K562 (cell line): ENCODE results near the gene TMEM167B. TPM values are rescaled to one million over a fixed set of nuclear protein-coding genes. Genes with fewer than 3 reads are reported as not detected.

Source experiments
- ATAC-seq: fragments of 200-7000 bp; cut with Tn5 transposase; 3 replicates; pipeline ENCODE4 v1.9.1; 2020; ENCODE audit warnings: moderate library complexity
- BruUV-seq: library from RNA; stranded (reverse); fragments of 400-500 nt; replicated peaks from 2 replicates; lab custom pipeline; 2021; lab: Mats Ljungman, UMichigan
- CTCF ChIA-PET: fragments of 300-600 bp; formaldehyde crosslinking; extraction: SDS; loops from one replicate; lab custom pipeline; 2021; ENCODE audit warnings: low intra/inter-chr PET ratio; lab: Yijun Ruan, JAX
- POLR2A ChIA-PET: fragments of 300-600, 350-650 bp; sonication (Branson Sonifier 250); formaldehyde crosslinking; extraction: SDS; loops from one replicate; lab custom pipeline; 2021; ENCODE audit warnings: antibody characterized with exemption, inconsistent platforms; lab: Yijun Ruan, JAX
- DNase-seq, 4 experiments: peaks; one replicate each; pipeline versions ENCODE4 v3.0.0 to v3.0.0-alpha.2; 2011 to 2018; ENCODE audit warnings: low spot score in 3 of 4, mixed read lengths in 3 of 4; ENCODE audit errors: extremely low read depth in 1 of 4
- FAIRE-seq: peaks from 2 replicates; lab custom pipeline; 2011; peaks lifted over from hg19 to GRCh38; lab: Jason Lieb, UNC
- H2AFZ ChIP-seq: 2 replicates; pipeline ENCODE4 v1.6.0; 2011; ENCODE audit warnings: low read depth, low read length, control low read depth, inconsistent platforms
- H3K27ac ChIP-seq: fragments of 200-600 bp; 3 replicates; pipeline ENCODE4 v1.8.0; 2011; ENCODE audit warnings: low read depth, mild to moderate bottlenecking, control low read depth, inconsistent platforms, low read length, moderate library complexity, mixed read lengths; ENCODE audit errors: extremely low read depth
- H3K27me3 ChIP-seq, 2 experiments: fragments of 300-600 bp in 1 of 2; 2 replicates in 1 of 2; 3 replicates in 1 of 2; pipeline versions ENCODE4 v1.6.0 to v1.8.0; 2011; ENCODE audit warnings: inconsistent platforms in 2 of 2, low read length in 2 of 2, mild to moderate bottlenecking in 1 of 2, mixed read lengths in 1 of 2, moderate library complexity in 1 of 2; ENCODE audit not compliant: control insufficient read depth in 2 of 2, insufficient read depth in 2 of 2
- H3K36me3 ChIP-seq: fragments of 300-600 bp; 3 replicates; pipeline ENCODE4 v1.8.0; 2011; ENCODE audit warnings: mild to moderate bottlenecking, low read length, inconsistent platforms; ENCODE audit not compliant: control insufficient read depth, insufficient read depth
- H3K4me1 ChIP-seq, 2 experiments: fragments of 200-600 bp in 1 of 2; replicated peaks in 1 of 2; 2 replicates in 1 of 2; 3 replicates in 1 of 2; pipeline versions ENCODE4 v1.5.1 to v1.8.0; 2011; ENCODE audit warnings: inconsistent platforms in 2 of 2, low read length in 2 of 2, mild to moderate bottlenecking in 1 of 2, mixed read lengths in 1 of 2, moderate library complexity in 1 of 2; ENCODE audit not compliant: control insufficient read depth in 2 of 2, insufficient read depth in 2 of 2
- H3K4me2 ChIP-seq: 2 replicates; pipeline ENCODE4 v1.6.1; 2011; ENCODE audit warnings: low read length, control low read depth, inconsistent platforms, mixed read lengths; ENCODE audit not compliant: insufficient read depth
- H3K4me3 ChIP-seq: fragments of 200-600 bp; sonication (generic), shearing (Covaris generic); 2 replicates; pipeline ENCODE4 v1.5.1; 2016; ENCODE audit warnings: control low read depth, inconsistent platforms
- H3K79me2 ChIP-seq: fragments of 200-600 bp; 3 replicates; pipeline ENCODE4 v1.8.0; 2011; ENCODE audit warnings: low read length, inconsistent platforms; ENCODE audit not compliant: control insufficient read depth, insufficient read depth
- H3K9ac ChIP-seq, 2 experiments: 2 replicates each; pipeline versions ENCODE4 v1.6.0 to v1.6.1; 2011; ENCODE audit warnings: low read depth in 2 of 2, low read length in 2 of 2, control low read depth in 1 of 2, inconsistent platforms in 1 of 2, mild to moderate bottlenecking in 1 of 2, mixed read lengths in 1 of 2; ENCODE audit not compliant: insufficient read depth in 1 of 2
- H3K9me1 ChIP-seq: one replicate; pipeline ENCODE4 v1.6.0; 2011; ENCODE audit warnings: inconsistent platforms, mild to moderate bottlenecking, low read length, moderate library complexity; ENCODE audit not compliant: control insufficient read depth, insufficient read depth
- H3K9me3 ChIP-seq: replicated peaks from 2 replicates; pipeline ENCODE4 v1.5.1; 2011; ENCODE audit warnings: low read depth, low read length, inconsistent platforms; ENCODE audit not compliant: control insufficient read depth, insufficient read depth
- H4K20me1 ChIP-seq: replicated peaks from 2 replicates; pipeline ENCODE4 v1.6.1; 2011; ENCODE audit warnings: low read length, inconsistent platforms, mixed read lengths; ENCODE audit not compliant: control insufficient read depth, insufficient read depth
- CEBPB ChIP-seq: fragments of 450-650 bp; IDR thresholded peaks from 2 replicates; pipeline ENCODE4 v1.6.1; 2016; ENCODE audit warnings: missing genetic modification characterization, missing compliant biosample characterization
- MYBL2 ChIP-seq, 2 experiments: fragments of 450-650 bp in 1 of 2; sonication (generic) in 1 of 2; formaldehyde crosslinking in 1 of 2; IDR thresholded peaks; 2 replicates each; pipeline versions ENCODE4 v1.6.1 to v1.8.1; 2017 to 2022; ENCODE audit warnings: borderline replicate concordance in 1 of 2, inconsistent platforms in 1 of 2, low read depth in 1 of 2, mild to moderate bottlenecking in 1 of 2, missing genetic modification reagents in 1 of 2, moderate library complexity in 1 of 2
- NFIC ChIP-seq: fragments of 450-650 bp; IDR thresholded peaks from 2 replicates; pipeline ENCODE4 v1.6.1; 2017; ENCODE audit warnings: mild to moderate bottlenecking, inconsistent platforms
- NR1H2 ChIP-seq: sonication (generic); formaldehyde crosslinking; IDR thresholded peaks from 2 replicates; pipeline ENCODE4 v1.4.0; 2020; ENCODE audit warnings: mild to moderate bottlenecking, missing genetic modification reagents
- SMARCC2 ChIP-seq: fragments of 450-650 bp; IDR thresholded peaks from 2 replicates; pipeline ENCODE4 v1.6.1; 2017; ENCODE audit warnings: antibody characterized with exemption, moderate library complexity, mild to moderate bottlenecking, low read depth
- SNIP1 ChIP-seq: fragments of 450-650 bp; IDR thresholded peaks from 2 replicates; pipeline ENCODE4 v1.7.1; 2017; ENCODE audit warnings: low read depth, mild to moderate bottlenecking
- ZNF668 ChIP-seq: fragments of 250-450 bp; sonication (Bioruptor Pico); IDR thresholded peaks from 2 replicates; pipeline ENCODE4 v1.8.0; 2022; ENCODE audit warnings: mild to moderate bottlenecking, inconsistent platforms
- ZNF780A ChIP-seq: fragments of 250-450 bp; sonication (Bioruptor Pico); IDR thresholded peaks from 2 replicates; pipeline ENCODE4 v1.5.0; 2021; ENCODE audit warnings: mild to moderate bottlenecking
- ZNF785 ChIP-seq: fragments of 250-450 bp; sonication (Bioruptor Pico); IDR thresholded peaks from 2 replicates; pipeline ENCODE4 v1.4.0; 2020; ENCODE audit warnings: mild to moderate bottlenecking
- WGBS: fragments of 100-300 bp; shearing (Covaris generic); methylation state at CpG from one replicate; pipeline ENCODE4 v1.1.6; 2016; ENCODE audit warnings: low coverage, mixed read lengths; ENCODE audit not compliant: insufficient coverage; ENCODE audit errors: missing lambda C conversion rate; 5-methylcytosine and 5-hydroxymethylcytosine counted together
- in situ Hi-C: fragments of 300-500 bp; cut with MboI; formaldehyde crosslinking; loops from 4 replicates; pipeline ENCODE4 v1.15.0; 2018; ENCODE audit warnings: inconsistent platforms, mixed read lengths
- intact Hi-C: fragments of 100-400 bp; cut with micrococcal nuclease; formaldehyde crosslinking; loops from 2 replicates; pipeline ENCODE4 v1.14.2; 2022
- polyA plus RNA-seq, 8 experiments: library from polyadenylated mRNA; depleted of rRNA in 4 of 8; stranded (reverse) in 5 of 8; unstranded in 3 of 8; fragments of >200 nt; fragmentation: Nextera tagmentation in 2 of 8; fragmentation: Illumina TruSeq in 1 of 8; extraction: Ambion mirVana in 2 of 8; extraction: Trizol in 1 of 8; gene quantifications; 2 replicates each; pipeline versions ENCODE4 v1.2.1 to v1.2.3, GENCODE V29; 2011 to 2014; ENCODE audit warnings: inconsistent platforms in 1 of 8, missing spikeins in 1 of 8
- total RNA-seq, 7 experiments: library from RNA; depleted of rRNA in 6 of 7; stranded (reverse); fragments of >200 nt in 6 of 7; fragmentation: Illumina TruSeq in 2 of 7; extraction: Trizol in 2 of 7; gene quantifications; 2 replicates each; pipeline versions ENCODE4 v1.2.1 to v1.2.3, GENCODE V29; 2011 to 2021; ENCODE audit warnings: low replicate concordance in 1 of 7
- TF ChIP-seq, protein P1 (sequence below): sonication (generic); formaldehyde crosslinking; IDR thresholded peaks from 2 replicates; pipeline ENCODE4 v1.8.1; 2023; ENCODE audit warnings: mild to moderate bottlenecking, missing genetic modification reagents
- TF ChIP-seq, protein P2 (sequence below): fragments of 250-450 bp; sonication (Bioruptor Pico); IDR thresholded peaks from 2 replicates; pipeline ENCODE4 v1.5.1; 2021; ENCODE audit warnings: mild to moderate bottlenecking

Gene TMEM167B
- total and polyA plus RNA-seq, 9 of the 15 experiments (the other 6 are each of a cell fraction or from before 2014, with no cell fraction given): 17.2 to 36.4 (median 32.2) TPM

DNA sequence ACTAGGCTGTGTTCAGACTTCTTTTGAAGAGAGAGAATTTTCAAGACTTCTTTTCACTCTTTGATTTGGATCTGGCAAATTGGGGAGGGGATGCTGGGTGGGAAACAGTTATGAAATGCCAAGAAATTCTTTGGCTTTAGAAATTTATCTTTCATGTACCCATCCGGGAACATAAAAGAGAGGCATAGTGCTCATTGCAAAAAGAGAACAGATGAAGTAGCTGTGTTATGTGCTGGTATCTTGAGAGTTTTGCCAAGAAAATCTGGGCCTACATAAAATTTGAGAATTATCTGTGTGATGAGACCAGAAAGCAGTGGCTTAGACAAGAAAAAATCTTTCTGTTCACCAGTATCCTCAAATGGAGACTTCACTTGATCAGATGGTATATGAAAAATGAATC lies 4.3 kb downstream of the TMEM167B start:
- Histone ChIP-seq H3K4me3 (no peak overlapping the region), H3K9ac (no peak overlapping the region), H3K27ac (no peak overlapping the region), H3K4me1 (peaks cover 7 to 30% of the 10 kb centered on the region in 2 experiments), H3K9me3 (no peaks in the 10 kb centered on the region), H3K9me1 (no peaks in the 10 kb centered on the region), H4K20me1 (no peaks in the 10 kb centered on the region), H3K36me3 (peaks cover 48% of the 10 kb centered on the region), H3K79me2 (peaks cover 66% of the 10 kb centered on the region), H3K27me3 (no peaks in the 10 kb centered on the region), H3K4me2 (no peak overlapping the region), H2AFZ (no peak overlapping the region)
- ChIA-PET CTCF (no interaction called here), POLR2A (interaction anchor here (0.7 to 0.9 kb wide), 2 partner anchors 13 to 21 kb away, joined by 3 read pairs; no protein-coding TSS in a partner anchor)
- DNase-seq (no peak), ATAC-seq (no peak), FAIRE-seq (no peak)
- BruUV-seq: no TSS peak
- in situ Hi-C loops (no loop called here), intact Hi-C loops (no loop called here)
- TF ChIP-seq SNIP1 (no peak), MYBL2 (IDR thresholded peaks at IDR 0.05; ENCODE audit: low read depth) (no peak), MYBL2 (CRISPR knock-in tag; IDR thresholded peaks at IDR 0.05; ENCODE audit: borderline replicate concordance) (no peak), SMARCC2 (no peak), ZNF780A (CRISPR knock-in tag) (no peak), NFIC (no peak), ZNF785 (CRISPR knock-in tag) (no peak), CEBPB (tag) (no peak), ZNF668 (CRISPR knock-in tag) (no peak), NR1H2 (no peak)
- TF ChIP-seq, protein P1, sequence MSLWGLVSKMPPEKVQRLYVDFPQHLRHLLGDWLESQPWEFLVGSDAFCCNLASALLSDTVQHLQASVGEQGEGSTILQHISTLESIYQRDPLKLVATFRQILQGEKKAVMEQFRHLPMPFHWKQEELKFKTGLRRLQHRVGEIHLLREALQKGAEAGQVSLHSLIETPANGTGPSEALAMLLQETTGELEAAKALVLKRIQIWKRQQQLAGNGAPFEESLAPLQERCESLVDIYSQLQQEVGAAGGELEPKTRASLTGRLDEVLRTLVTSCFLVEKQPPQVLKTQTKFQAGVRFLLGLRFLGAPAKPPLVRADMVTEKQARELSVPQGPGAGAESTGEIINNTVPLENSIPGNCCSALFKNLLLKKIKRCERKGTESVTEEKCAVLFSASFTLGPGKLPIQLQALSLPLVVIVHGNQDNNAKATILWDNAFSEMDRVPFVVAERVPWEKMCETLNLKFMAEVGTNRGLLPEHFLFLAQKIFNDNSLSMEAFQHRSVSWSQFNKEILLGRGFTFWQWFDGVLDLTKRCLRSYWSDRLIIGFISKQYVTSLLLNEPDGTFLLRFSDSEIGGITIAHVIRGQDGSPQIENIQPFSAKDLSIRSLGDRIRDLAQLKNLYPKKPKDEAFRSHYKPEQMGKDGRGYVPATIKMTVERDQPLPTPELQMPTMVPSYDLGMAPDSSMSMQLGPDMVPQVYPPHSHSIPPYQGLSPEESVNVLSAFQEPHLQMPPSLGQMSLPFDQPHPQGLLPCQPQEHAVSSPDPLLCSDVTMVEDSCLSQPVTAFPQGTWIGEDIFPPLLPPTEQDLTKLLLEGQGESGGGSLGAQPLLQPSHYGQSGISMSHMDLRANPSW (CRISPR knock-in tag): no peak
- TF ChIP-seq, protein P2, sequence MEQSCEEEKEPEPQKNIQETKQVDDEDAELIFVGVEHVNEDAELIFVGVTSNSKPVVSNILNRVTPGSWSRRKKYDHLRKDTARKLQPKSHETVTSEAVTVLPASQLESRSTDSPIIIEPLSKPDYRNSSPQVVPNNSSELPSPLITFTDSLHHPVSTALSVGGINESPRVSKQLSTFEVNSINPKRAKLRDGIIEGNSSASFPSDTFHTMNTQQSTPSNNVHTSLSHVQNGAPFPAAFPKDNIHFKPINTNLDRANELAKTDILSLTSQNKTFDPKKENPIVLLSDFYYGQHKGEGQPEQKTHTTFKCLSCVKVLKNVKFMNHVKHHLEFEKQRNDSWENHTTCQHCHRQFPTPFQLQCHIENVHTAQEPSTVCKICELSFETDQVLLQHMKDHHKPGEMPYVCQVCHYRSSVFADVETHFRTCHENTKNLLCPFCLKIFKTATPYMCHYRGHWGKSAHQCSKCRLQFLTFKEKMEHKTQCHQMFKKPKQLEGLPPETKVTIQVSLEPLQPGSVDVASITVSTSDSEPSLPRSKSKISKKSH (CRISPR knock-in tag): no peak
- WGBS: 86% methylated on average over 1 of the region's 1 CpG
